Measurements from ENCODE around the gene TMEM132E. TPM values are rescaled to one million over a fixed set of nuclear protein-coding genes. Genes with fewer than 3 reads are reported as not detected.

TMEM132E gene
- total RNA-seq, 1 experiment from 2014 or later = 0.42 TPM

GRCh38 chr17:34665819-34666763 lies 86.7 kb downstream of the TMEM132E start:
- H3K23me2 ChIP-seq (ENCODE audit: insufficient read length, low read depth, low read length, poor library complexity, severe bottlenecking) = no peaks in the 10 kb centered on the region
- H3K9me3 ChIP-seq (ENCODE audit: control insufficient read depth, low read depth, low read length) = no peaks in the 10 kb centered on the region
- H3K36me3 Mint-ChIP-seq (ENCODE audit: insufficient read depth in 1 of 3, low read depth in 3 of 3) = no peaks in the 10 kb centered on the region; a peak in 1 of 7 replicates
- H3K27me3 ChIP-seq (ENCODE audit: insufficient read depth, low read length) = no peaks in the 10 kb centered on the region
- no peaks in the 10 kb centered on the region for H3K9me3 Mint-ChIP-seq
- no peak overlapping the region for H2BK15ac ChIP-seq (ENCODE audit: low read depth, low read length)
- H4K5ac ChIP-seq (ENCODE audit: insufficient read length, low read depth, low read length) = no peak overlapping the region
- H3K18ac ChIP-seq (ENCODE audit: insufficient read length, low read depth, low read length) = peak overlapping the region; percentile 40
- no peak overlapping the region for H3K27ac ChIP-seq (ENCODE audit: insufficient read length, low read depth, low read length)
- H3K14ac ChIP-seq (ENCODE audit: insufficient read depth, low read length) = no peak overlapping the region
- DNase-seq = peak; percentile 84
- peaks cover 26% of the 10 kb centered on the region in 2 experiments for H3K4me1 Mint-ChIP-seq
- no peak overlapping the region for H4K91ac ChIP-seq (ENCODE audit: insufficient read length, low read depth, low read length)
- peak overlapping the region; percentile 30 for H3K4me2 ChIP-seq (ENCODE audit: insufficient read depth, insufficient read length, low read length)
- H3K4me3 Mint-ChIP-seq = peak overlapping the region; percentile 14 to 17; a peak in 4 of 5 replicates
- H3K79me2 ChIP-seq (ENCODE audit: insufficient read depth, low read length) = no peaks in the 10 kb centered on the region
- H3K27ac Mint-ChIP-seq = peak overlapping the region in 2 of 3 experiments; percentile 0 to 45; a peak in 2 of 7 replicates
- no peak overlapping the region for H4K8ac ChIP-seq (replicated peaks; ENCODE audit: insufficient read length, low read depth, low read length)
- no peak overlapping the region for H3K56ac ChIP-seq (ENCODE audit: insufficient read length, low read depth, low read length)
- no peak overlapping the region for H2AFZ ChIP-seq (ENCODE audit: low read length)
- H3K4me1 ChIP-seq (ENCODE audit: insufficient read depth, low read length) = peaks cover 9% of the 10 kb centered on the region; the same call in 1 of the 2 replicates
- H3K79me1 ChIP-seq (ENCODE audit: insufficient read depth, low read depth, low read length, poor library complexity, severe bottlenecking) = no peaks in the 10 kb centered on the region
- peak; percentile 54 for TF ChIP-seq CTCF (conservative IDR thresholded peaks at IDR 0.05)
- H2BK5ac ChIP-seq (ENCODE audit: insufficient read length, low read length) = no peak overlapping the region
- H3K4ac ChIP-seq (ENCODE audit: low read depth, low read length) = no peak overlapping the region
- no peak overlapping the region for H3K23ac ChIP-seq (ENCODE audit: insufficient read length, low read depth, low read length)
- peaks cover 3% of the 10 kb centered on the region for H4K20me1 ChIP-seq (ENCODE audit: control insufficient read depth, insufficient read depth, insufficient read length)
- H3K27me3 Mint-ChIP-seq (ENCODE audit: low read depth) = peaks cover 15% of the 10 kb centered on the region
- no peak overlapping the region for H2BK20ac ChIP-seq (ENCODE audit: low read depth, low read length, poor library complexity, severe bottlenecking)
- H3K9ac ChIP-seq (ENCODE audit: extremely low read depth, insufficient read length, low read length) = no peak overlapping the region
- H2BK120ac ChIP-seq (ENCODE audit: low read depth, low read length, poor library complexity, severe bottlenecking) = no peak overlapping the region
- no peak overlapping the region for H2BK12ac ChIP-seq (ENCODE audit: insufficient read length, low read depth, low read length)
- no peak overlapping the region for H2AK5ac ChIP-seq (ENCODE audit: insufficient read length, low read length)
- WGBS (ENCODE audit: extremely low coverage, insufficient read length, low lambda C conversion rate) = no CpG with 5 or more reads among the region's 22 CpGs
- no peak overlapping the region for H3T11ph ChIP-seq (ENCODE audit: low read length)
